Smooth muscle cell (in vitro differentiated cells): ENCODE results near the gene LRRC4C. TPM values are rescaled to one million over a fixed set of nuclear protein-coding genes. Genes with fewer than 3 reads are reported as not detected.

Experiments
- DNase-seq: peaks from one replicate; lab custom pipeline; 2025; ENCODE audit not compliant: unreplicated experiment; lab: John Stamatoyannopoulos, UW
- H2AFZ ChIP-seq: fragments of 200-600 bp; sonication (generic); 2 replicates; pipeline ENCODE4 v1.6.0; 2016; ENCODE audit warnings: antibody characterized with exemption, low read depth, mild to moderate bottlenecking
- H3F3A ChIP-seq: fragments of 200-600 bp; sonication (generic); 2 replicates; pipeline ENCODE4 v1.6.0; 2017; ENCODE audit warnings: antibody characterized with exemption, low read depth
- H3K27ac ChIP-seq: fragments of 200-600 bp; sonication (generic); 2 replicates; pipeline ENCODE4 v1.5.1; 2016; ENCODE audit warnings: low read depth, mild to moderate bottlenecking
- H3K27me3 ChIP-seq: fragments of 200-600 bp; sonication (generic); 2 replicates; pipeline ENCODE4 v1.6.1; 2016; ENCODE audit warnings: low read depth, mild to moderate bottlenecking
- H3K36me3 ChIP-seq: fragments of 200-600 bp; sonication (generic); 2 replicates; pipeline ENCODE4 v1.5.1; 2016; ENCODE audit warnings: low read depth
- H3K4me1 ChIP-seq: fragments of 200-600 bp; sonication (generic); 2 replicates; pipeline ENCODE4 v1.5.1; 2016; ENCODE audit warnings: low read depth
- H3K4me2 ChIP-seq: fragments of 200-600 bp; sonication (generic); 2 replicates; pipeline ENCODE4 v1.6.0; 2016; ENCODE audit warnings: mild to moderate bottlenecking
- H3K4me3 ChIP-seq: fragments of 200-600 bp; sonication (generic); 2 replicates; pipeline ENCODE4 v1.5.1; 2016; ENCODE audit warnings: mild to moderate bottlenecking
- H3K79me2 ChIP-seq: fragments of 200-600 bp; sonication (generic); 2 replicates; pipeline ENCODE4 v1.6.0; 2016; ENCODE audit warnings: low read depth, mild to moderate bottlenecking
- H3K9ac ChIP-seq: fragments of 200-600 bp; sonication (generic); 2 replicates; pipeline ENCODE4 v1.6.0; 2016; ENCODE audit warnings: low read depth
- H3K9me3 ChIP-seq: fragments of 200-600 bp; sonication (generic); replicated peaks from 2 replicates; pipeline ENCODE4 v1.5.1; 2016; ENCODE audit warnings: low read depth
- H4K20me1 ChIP-seq: fragments of 200-600 bp; sonication (generic); 2 replicates; pipeline ENCODE4 v1.6.0; 2016; ENCODE audit warnings: low read depth
- CTCF ChIP-seq: fragments of 200-600 bp; sonication (generic); IDR thresholded peaks from 2 replicates; pipeline ENCODE4 v1.5.1; 2017; ENCODE audit warnings: borderline replicate concordance, mild to moderate bottlenecking, antibody characterized with exemption; ENCODE audit not compliant: insufficient read depth, poor library complexity, severe bottlenecking
- WGBS: methylation state at CpG from one replicate; pipeline ENCODE4 v1.1.7; 2016; ENCODE audit warnings: low lambda C conversion rate; 5-methylcytosine and 5-hydroxymethylcytosine counted together
- polyA plus RNA-seq: library from polyadenylated mRNA; unstranded; fragments of >200 nt; fragmentation: Nextera tagmentation; extraction: Ambion mirVana; gene quantifications from 2 replicates; pipeline ENCODE4 v1.2.1, GENCODE V29; 2016
- total RNA-seq: library from RNA; depleted of rRNA; stranded (reverse); fragments of >200 nt; gene quantifications from 2 replicates; pipeline ENCODE4 v1.2.3, GENCODE V29; 2014

LRRC4C gene
- total and polyA plus RNA-seq, 2 experiments from 2014 or later = 7.3 to 10.1 TPM

GRCh38 chr11:41118521-41118920, 340.9 kb downstream of the LRRC4C start:
- no peaks in the 10 kb centered on the region for H3K9me3 ChIP-seq
- no peaks in the 10 kb centered on the region for H4K20me1 ChIP-seq
- H3K36me3 ChIP-seq = no peaks in the 10 kb centered on the region
- H3K4me1 ChIP-seq = no peaks in the 10 kb centered on the region
- no peak for DNase-seq
- H3K27ac ChIP-seq = no peak overlapping the region
- H3K27me3 ChIP-seq = no peaks in the 10 kb centered on the region
- no peak overlapping the region for H3K4me3 ChIP-seq
- no peak for TF ChIP-seq CTCF
- WGBS = 62% methylated on average over 2 of the region's 2 CpGs
- no peaks in the 10 kb centered on the region for H3K79me2 ChIP-seq
- H2AFZ ChIP-seq = no peak overlapping the region
- no peak overlapping the region for H3K9ac ChIP-seq
- no peaks in the 10 kb centered on the region for H3F3A ChIP-seq
- no peak overlapping the region for H3K4me2 ChIP-seq

- Histone ChIP-seq H3K9ac (no peak overlapping the region), H3K4me1 (no peaks in the 10 kb centered on the region), H3F3A (no peaks in the 10 kb centered on the region), H3K4me3 (no peak overlapping the region), H4K20me1 (no peaks in the 10 kb centered on the region), H3K27ac (no peak overlapping the region), H3K9me3 (no peaks in the 10 kb centered on the region), H3K36me3 (no peaks in the 10 kb centered on the region), H3K79me2 (no peaks in the 10 kb centered on the region), H2AFZ (no peak overlapping the region), H3K27me3 (no peaks in the 10 kb centered on the region), H3K4me2 (no peak overlapping the region)
- TF ChIP-seq CTCF = no peak
- no peak for DNase-seq
- 61% methylated on average over 3 of the region's 3 CpGs for WGBS
Observed at GRCh38 chr11:41116970-41117369, 342.5 kb downstream of the LRRC4C start.

- H3K4me3 ChIP-seq = no peak overlapping the region
- no peak for TF ChIP-seq CTCF
Observed at GRCh38 chr11:41115066-41115465, 344.4 kb downstream of the LRRC4C start.

GRCh38 chr11:41113160-41113559, 346.3 kb downstream of the LRRC4C start:
- H3K4me1 ChIP-seq = no peaks in the 10 kb centered on the region
- no peaks in the 10 kb centered on the region for H3K79me2 ChIP-seq
- no peaks in the 10 kb centered on the region for H3F3A ChIP-seq
- no peaks in the 10 kb centered on the region for H3K9me3 ChIP-seq
- H3K4me2 ChIP-seq = no peak overlapping the region
- no peak overlapping the region for H3K4me3 ChIP-seq
- WGBS = 56% methylated on average over 2 of the region's 2 CpGs
- H3K27me3 ChIP-seq = no peaks in the 10 kb centered on the region
- H3K36me3 ChIP-seq = no peaks in the 10 kb centered on the region
- H3K27ac ChIP-seq = no peak overlapping the region
- no peaks in the 10 kb centered on the region for H4K20me1 ChIP-seq
- no peak overlapping the region for H2AFZ ChIP-seq
- no peak overlapping the region for H3K9ac ChIP-seq
- DNase-seq = no peak
- no peak for TF ChIP-seq CTCF

More at GRCh38 chr11:41115066-41115465, 344.4 kb downstream of the LRRC4C start:
- H3K9me3 ChIP-seq = no peaks in the 10 kb centered on the region
- H3K79me2 ChIP-seq = no peaks in the 10 kb centered on the region
- H2AFZ ChIP-seq = no peak overlapping the region
- H3K4me1 ChIP-seq = no peaks in the 10 kb centered on the region
- H3K27me3 ChIP-seq = no peaks in the 10 kb centered on the region
- H3K36me3 ChIP-seq = no peaks in the 10 kb centered on the region
- H4K20me1 ChIP-seq = no peaks in the 10 kb centered on the region
- no peak for DNase-seq
- H3F3A ChIP-seq = no peaks in the 10 kb centered on the region
- H3K4me2 ChIP-seq = no peak overlapping the region
- no peak overlapping the region for H3K9ac ChIP-seq
- no peak overlapping the region for H3K27ac ChIP-seq
